GM21528 (cell line): ENCODE measurements around the gene HPSE.
"Not testable (repeated sequence)": the region's sequence is repeated elsewhere in the genome, so short reads cannot be mapped to it uniquely, and the experiment has no call there.

Experiments
- ATAC-seq: cut with Tn5 transposase; IDR thresholded peaks from one replicate; pipeline ENCODE4 v1.9.1; 2021; ENCODE audit warnings: mild to moderate bottlenecking, moderate library complexity; ENCODE audit not compliant: unreplicated experiment, low FRiP score

HPSE gene

GRCh38 chr4:83284193-83285054, 50.2 kb downstream of the HPSE start, which contains the start of gene COQ2:
Gene COQ2, minus strand, starts transcription at chr4:83284798. Its CDS starts 34 bp downstream, at chr4:83284764.
- ATAC-seq: peak; percentile 84

GRCh38 chr4:83283181-83283580, 51.5 kb downstream of the HPSE start:
- no peak for ATAC-seq

- ATAC-seq: no peak
These were observed 52.6 kb downstream of the HPSE start for GRCh38 chr4:83282049-83282535.

GRCh38 chr4:83281307-83281706, 53.3 kb downstream of the HPSE start:
- no peak for ATAC-seq

GRCh38 chr4:83276299-83277040, 58.2 kb downstream of the HPSE start:
- peak; percentile 72 for ATAC-seq

GRCh38 chr4:83273926-83274325, 60.7 kb downstream of the HPSE start:
- not testable (repeated sequence) for ATAC-seq

- peak; percentile 88 for ATAC-seq
These were observed 61.7 kb downstream of the HPSE start for GRCh38 chr4:83272900-83273299.

GRCh38 chr4:83269256-83269655, 65.4 kb downstream of the HPSE start:
- ATAC-seq: no peak

GRCh38 chr4:83268491-83268890, 66.2 kb downstream of the HPSE start:
- no peak for ATAC-seq

GRCh38 chr4:83267830-83268475, 66.7 kb downstream of the HPSE start:
- no peak for ATAC-seq

- ATAC-seq: no peak
These were observed 67.4 kb downstream of the HPSE start for GRCh38 chr4:83267121-83267829.

GRCh38 chr4:83266689-83267088, 68.0 kb downstream of the HPSE start:
- ATAC-seq: no peak

- no peak for ATAC-seq
These were observed 71.5 kb downstream of the HPSE start for GRCh38 chr4:83263106-83263505.

- no peak for ATAC-seq
These were observed 72.0 kb downstream of the HPSE start for GRCh38 chr4:83262682-83263081.

GRCh38 chr4:83261307-83261706, 73.3 kb downstream of the HPSE start:
- no peak for ATAC-seq

- no peak for ATAC-seq
These were observed 75.1 kb downstream of the HPSE start for GRCh38 chr4:83259586-83259985.

GRCh38 chr4:83258461-83258860, 76.2 kb downstream of the HPSE start:
- ATAC-seq: no peak

GRCh38 chr4:83257811-83258210, 76.8 kb downstream of the HPSE start:
- no peak for ATAC-seq

GRCh38 chr4:83255584-83255983, 79.1 kb downstream of the HPSE start:
- no peak for ATAC-seq

- no peak for ATAC-seq
These were observed 81.8 kb downstream of the HPSE start for GRCh38 chr4:83252782-83253405.
